NCI-H128 (cell line): Measurements from ENCODE around the gene CCDC102A.
A peak's percentile ranks its signal among the peaks of the same experiment; 100 is the strongest.

Experiments used
- DNase-seq: peaks from one replicate; lab custom pipeline; 2025; ENCODE audit not compliant: unreplicated experiment; lab: John Stamatoyannopoulos, UW

Gene CCDC102A

GRCh38 chr16:57538235-57538721, 1.9 kb upstream of the CCDC102A start:
- no peak for DNase-seq

- no peak for DNase-seq
These were observed 1.3 kb upstream of the CCDC102A start for GRCh38 chr16:57537581-57538234.

- DNase-seq, result no peak
These were observed 779 bp upstream of the CCDC102A start for GRCh38 chr16:57537194-57537505.

GRCh38 chr16:57535680-57536305, 578 bp downstream of the CCDC102A start:
- peak; percentile 6 for DNase-seq

- DNase-seq, result no peak
These were observed 1.3 kb downstream of the CCDC102A start for GRCh38 chr16:57534881-57535658.

- DNase-seq, result no peak
These were observed 2.0 kb downstream of the CCDC102A start for GRCh38 chr16:57534337-57534880.

GRCh38 chr16:57533431-57534336, 2.7 kb downstream of the CCDC102A start:
- no peak for DNase-seq

GRCh38 chr16:57532266-57532625, 4.1 kb downstream of the CCDC102A start:
- DNase-seq, result no peak

- no peak for DNase-seq
These were observed 4.6 kb downstream of the CCDC102A start for GRCh38 chr16:57531635-57532265.

- DNase-seq, result no peak
These were observed 5.2 kb downstream of the CCDC102A start for GRCh38 chr16:57531253-57531575.

- DNase-seq, result no peak
These were observed 5.7 kb downstream of the CCDC102A start for GRCh38 chr16:57530522-57531252.

- DNase-seq, result no peak
These were observed 6.3 kb downstream of the CCDC102A start for GRCh38 chr16:57530104-57530521.

GRCh38 chr16:57529391-57530103, 6.8 kb downstream of the CCDC102A start:
- DNase-seq, result no peak

GRCh38 chr16:57528499-57529390, 7.6 kb downstream of the CCDC102A start:
- no peak for DNase-seq

GRCh38 chr16:57527610-57528360, 8.6 kb downstream of the CCDC102A start:
- no peak for DNase-seq

- DNase-seq, result no peak
These were observed 9.3 kb downstream of the CCDC102A start for GRCh38 chr16:57527027-57527426.

GRCh38 chr16:57526498-57526897, 9.9 kb downstream of the CCDC102A start:
- no peak for DNase-seq

- DNase-seq, result no peak
These were observed 10.6 kb downstream of the CCDC102A start for GRCh38 chr16:57525761-57526160.
